Activated T-cell treated with anti-CD3 and anti-CD28 coated beads, Interleukin-2, amount 50 U/mL, for 24 hours (primary cell): ENCODE measurements around the gene MDH1.
A peak's percentile ranks its signal among the peaks of the same experiment; 100 is the strongest.
"Not testable (repeated sequence)": the region's sequence is repeated elsewhere in the genome, so short reads cannot be mapped to it uniquely, and the experiment has no call there.

Source experiments
- DNase-seq: peaks from one replicate; pipeline ENCODE4 v3.0.0-alpha.2; 2020
- H3K27ac Mint-ChIP-seq: 2 replicates; pipeline ENCODE4 v1.8.0; 2020; ENCODE audit warnings: mild to moderate bottlenecking, mixed read lengths
- H3K27me3 Mint-ChIP-seq: 2 replicates; pipeline ENCODE4 v1.8.0; 2020; ENCODE audit warnings: mixed read lengths
- H3K36me3 Mint-ChIP-seq: 2 replicates; pipeline ENCODE4 v1.8.0; 2020; ENCODE audit warnings: low read depth, mixed read lengths
- H3K4me1 Mint-ChIP-seq: 2 replicates; pipeline ENCODE4 v1.8.0; 2020; ENCODE audit warnings: low read depth, mixed read lengths
- H3K4me3 Mint-ChIP-seq: 2 replicates; pipeline ENCODE4 v1.8.0; 2020; ENCODE audit warnings: mild to moderate bottlenecking, moderate library complexity, mixed read lengths
- H3K9me3 Mint-ChIP-seq: 2 replicates; pipeline ENCODE4 v1.8.0; 2020; ENCODE audit warnings: mixed read lengths

MDH1 gene

GRCh38 chr2:63600881-63601460 lies 12.2 kb downstream of the MDH1 start:
- Mint-ChIP-seq H3K36me3 (peaks cover 88% of the 10 kb centered on the region), H3K27ac (peak overlapping the region; percentile 1), H3K4me1 (peaks cover 7% of the 10 kb centered on the region), H3K4me3 (no peak overlapping the region), H3K27me3 (no peaks in the 10 kb centered on the region), H3K9me3 (no peaks in the 10 kb centered on the region)
- DNase-seq = no peak

GRCh38 chr2:63604666-63605065 lies 15.9 kb downstream of the MDH1 start:
- DNase-seq = no peak
- no peaks in the 10 kb centered on the region for H3K9me3 Mint-ChIP-seq
- no peak overlapping the region for H3K27ac Mint-ChIP-seq
- H3K27me3 Mint-ChIP-seq = no peaks in the 10 kb centered on the region
- no peak overlapping the region for H3K4me3 Mint-ChIP-seq
- H3K36me3 Mint-ChIP-seq = peaks cover 80% of the 10 kb centered on the region
- peaks cover 1% of the 10 kb centered on the region for H3K4me1 Mint-ChIP-seq

- not testable (repeated sequence) for H3K4me1 Mint-ChIP-seq, H3K27ac Mint-ChIP-seq, H3K4me3 Mint-ChIP-seq, H3K27me3 Mint-ChIP-seq, DNase-seq, H3K9me3 Mint-ChIP-seq
- peaks cover 39% of the 10 kb centered on the region for H3K36me3 Mint-ChIP-seq
These were observed 20.1 kb downstream of the MDH1 start for GRCh38 chr2:63608865-63609264.

- H3K27me3 Mint-ChIP-seq = peaks cover 5% of the 10 kb centered on the region
- peaks cover 1% of the 10 kb centered on the region for H3K4me1 Mint-ChIP-seq
- no peak for DNase-seq
- H3K9me3 Mint-ChIP-seq = no peaks in the 10 kb centered on the region
- H3K36me3 Mint-ChIP-seq = peaks cover 25% of the 10 kb centered on the region
- no peak overlapping the region for H3K27ac Mint-ChIP-seq
- no peak overlapping the region for H3K4me3 Mint-ChIP-seq
These were observed 21.8 kb downstream of the MDH1 start for GRCh38 chr2:63610525-63610924.

- no peaks in the 10 kb centered on the region for H3K9me3 Mint-ChIP-seq
- peaks cover 7% of the 10 kb centered on the region for H3K27me3 Mint-ChIP-seq
- peaks cover 2% of the 10 kb centered on the region for H3K36me3 Mint-ChIP-seq
- DNase-seq = no peak
- H3K4me3 Mint-ChIP-seq = no peak overlapping the region
- peaks cover 1% of the 10 kb centered on the region for H3K4me1 Mint-ChIP-seq
- H3K27ac Mint-ChIP-seq = no peak overlapping the region
These were observed 24.7 kb downstream of the MDH1 start for GRCh38 chr2:63613391-63613901.

- Mint-ChIP-seq H3K36me3 (no peaks in the 10 kb centered on the region), H3K4me3 (no peak overlapping the region), H3K27me3 (peaks cover 10% of the 10 kb centered on the region), H3K4me1 (peaks cover 1% of the 10 kb centered on the region), H3K9me3 (no peaks in the 10 kb centered on the region), H3K27ac (no peak overlapping the region)
- no peak for DNase-seq
These were observed 25.7 kb downstream of the MDH1 start for GRCh38 chr2:63614448-63614968.

GRCh38 chr2:63614983-63615945 lies 26.5 kb downstream of the MDH1 start:
- Mint-ChIP-seq H3K4me1 (no peaks in the 10 kb centered on the region), H3K36me3 (no peaks in the 10 kb centered on the region), H3K4me3 (no peak overlapping the region), H3K27me3 (peaks cover 12% of the 10 kb centered on the region), H3K9me3 (no peaks in the 10 kb centered on the region), H3K27ac (no peak overlapping the region)
- DNase-seq = no peak

- peaks cover 16% of the 10 kb centered on the region for H3K27me3 Mint-ChIP-seq
These were observed 28.6 kb downstream of the MDH1 start for GRCh38 chr2:63617366-63617765.

GRCh38 chr2:63619328-63619727 lies 30.6 kb downstream of the MDH1 start:
- H3K27ac Mint-ChIP-seq = no peak overlapping the region
- H3K36me3 Mint-ChIP-seq = no peaks in the 10 kb centered on the region
- DNase-seq = no peak
- H3K4me1 Mint-ChIP-seq = no peaks in the 10 kb centered on the region
- H3K27me3 Mint-ChIP-seq = peaks cover 28% of the 10 kb centered on the region
- no peaks in the 10 kb centered on the region for H3K9me3 Mint-ChIP-seq
- H3K4me3 Mint-ChIP-seq = no peak overlapping the region

More at GRCh38 chr2:63617366-63617765, 28.6 kb downstream of the MDH1 start:
- Mint-ChIP-seq H3K27ac (no peak overlapping the region), H3K9me3 (no peaks in the 10 kb centered on the region), H3K36me3 (no peaks in the 10 kb centered on the region), H3K4me3 (no peak overlapping the region), H3K4me1 (no peaks in the 10 kb centered on the region)
- DNase-seq = no peak

GRCh38 chr2:63622751-63623150 lies 34.0 kb downstream of the MDH1 start:
- Mint-ChIP-seq H3K4me3 (no peak overlapping the region), H3K27me3 (peaks cover 32% of the 10 kb centered on the region), H3K36me3 (no peaks in the 10 kb centered on the region), H3K27ac (no peak overlapping the region), H3K4me1 (no peaks in the 10 kb centered on the region), H3K9me3 (no peaks in the 10 kb centered on the region)
- DNase-seq = no peak

- H3K4me3 Mint-ChIP-seq, H3K4me1 Mint-ChIP-seq, H3K9me3 Mint-ChIP-seq, H3K27ac Mint-ChIP-seq, H3K36me3 Mint-ChIP-seq, DNase-seq: not testable (repeated sequence)
- peaks cover 30% of the 10 kb centered on the region for H3K27me3 Mint-ChIP-seq
These were observed 35.0 kb downstream of the MDH1 start for GRCh38 chr2:63623763-63624162.

GRCh38 chr2:63627866-63628265 lies 39.1 kb downstream of the MDH1 start:
- Mint-ChIP-seq H3K4me3 (no peak overlapping the region), H3K9me3 (peaks cover 20% of the 10 kb centered on the region), H3K36me3 (no peaks in the 10 kb centered on the region), H3K27ac (no peak overlapping the region), H3K27me3 (peaks cover 23% of the 10 kb centered on the region), H3K4me1 (no peaks in the 10 kb centered on the region)
- no peak for DNase-seq

- DNase-seq = no peak
- no peak overlapping the region for H3K27ac Mint-ChIP-seq
- peaks cover 18% of the 10 kb centered on the region for H3K27me3 Mint-ChIP-seq
- H3K9me3 Mint-ChIP-seq = peaks cover 23% of the 10 kb centered on the region
- H3K4me1 Mint-ChIP-seq = no peaks in the 10 kb centered on the region
- H3K4me3 Mint-ChIP-seq = no peak overlapping the region
- H3K36me3 Mint-ChIP-seq = no peaks in the 10 kb centered on the region
These were observed 39.7 kb downstream of the MDH1 start for GRCh38 chr2:63628403-63628942.

GRCh38 chr2:63631501-63631900 lies 42.7 kb downstream of the MDH1 start:
- Mint-ChIP-seq H3K36me3 (no peaks in the 10 kb centered on the region), H3K27me3 (peaks cover 5% of the 10 kb centered on the region), H3K4me1 (no peaks in the 10 kb centered on the region), H3K27ac (no peak overlapping the region), H3K9me3 (peaks cover 39% of the 10 kb centered on the region), H3K4me3 (no peak overlapping the region)
- DNase-seq = no peak
